Stimulated activated CD4-positive, alpha-beta T cell treated with anti-CD3 and anti-CD28 coated beads, TNF-alpha, amount 100 ng/mL, for 24 hours (primary cell): ENCODE results near the gene STUM.
A peak's percentile ranks its signal among the peaks of the same experiment; 100 is the strongest.

ENCODE experiments used
- DNase-seq, 3 experiments: peaks; one replicate each; pipeline ENCODE4 v3.0.0-alpha.2; 2020; ENCODE audit warnings: low read depth in 3 of 3

STUM gene

DNA sequence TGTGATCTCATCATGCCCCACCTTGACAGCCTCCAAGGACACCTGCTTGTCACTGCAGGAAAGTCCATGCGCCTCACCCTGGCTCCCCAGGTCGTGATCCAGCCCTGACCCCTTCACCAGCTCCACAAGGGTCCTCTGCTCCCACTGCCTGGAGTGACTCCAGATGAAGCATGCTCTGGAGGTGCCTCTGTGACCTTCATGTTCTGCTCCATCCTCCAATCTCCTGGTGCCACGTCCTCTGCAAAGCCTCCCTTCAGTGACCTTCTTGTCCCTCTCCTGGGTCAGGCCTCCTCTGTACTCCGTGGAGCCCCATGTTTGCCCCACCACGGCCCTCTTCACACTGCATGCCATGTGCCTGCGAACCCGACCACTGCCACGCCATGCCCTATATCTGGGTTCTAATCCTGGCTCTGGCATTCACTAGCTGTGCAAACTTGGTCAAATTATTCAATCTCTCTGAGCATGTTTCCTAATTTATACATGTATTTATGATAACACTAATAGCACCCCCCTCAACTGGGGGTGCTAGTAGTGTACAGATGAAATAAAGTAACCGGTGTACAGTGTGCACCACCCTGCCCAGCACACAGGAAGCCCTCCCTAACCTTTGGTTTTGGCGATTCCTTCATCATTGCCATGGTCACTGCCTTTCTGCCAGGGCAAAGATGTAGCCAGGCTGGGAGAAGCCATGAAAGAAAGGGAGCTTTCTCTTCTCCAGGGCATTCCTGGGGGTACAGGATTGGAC is 77.4 kb downstream of the STUM start:
- no peak for DNase-seq

DNA sequence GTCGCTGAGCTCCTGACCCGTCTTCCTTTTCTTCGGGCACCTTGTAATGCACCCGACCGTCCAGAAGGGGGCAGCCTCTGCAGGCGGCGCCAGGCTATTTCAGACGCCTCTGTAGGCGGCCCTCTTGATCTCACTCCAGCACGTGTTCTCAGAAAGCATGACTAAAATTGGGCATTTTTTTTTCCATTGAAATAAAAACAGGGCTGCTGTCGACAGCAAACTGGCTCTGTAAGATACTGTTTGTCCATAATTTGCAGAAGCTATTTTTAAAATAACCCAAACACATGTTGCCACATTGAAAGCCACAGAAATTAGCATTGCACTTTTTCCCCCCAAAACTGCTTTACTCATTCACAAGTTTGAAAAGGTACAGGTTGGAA is 78.0 kb downstream of the STUM start:
- DNase-seq = peak; percentile 74 to 81 (median 74)

DNA sequence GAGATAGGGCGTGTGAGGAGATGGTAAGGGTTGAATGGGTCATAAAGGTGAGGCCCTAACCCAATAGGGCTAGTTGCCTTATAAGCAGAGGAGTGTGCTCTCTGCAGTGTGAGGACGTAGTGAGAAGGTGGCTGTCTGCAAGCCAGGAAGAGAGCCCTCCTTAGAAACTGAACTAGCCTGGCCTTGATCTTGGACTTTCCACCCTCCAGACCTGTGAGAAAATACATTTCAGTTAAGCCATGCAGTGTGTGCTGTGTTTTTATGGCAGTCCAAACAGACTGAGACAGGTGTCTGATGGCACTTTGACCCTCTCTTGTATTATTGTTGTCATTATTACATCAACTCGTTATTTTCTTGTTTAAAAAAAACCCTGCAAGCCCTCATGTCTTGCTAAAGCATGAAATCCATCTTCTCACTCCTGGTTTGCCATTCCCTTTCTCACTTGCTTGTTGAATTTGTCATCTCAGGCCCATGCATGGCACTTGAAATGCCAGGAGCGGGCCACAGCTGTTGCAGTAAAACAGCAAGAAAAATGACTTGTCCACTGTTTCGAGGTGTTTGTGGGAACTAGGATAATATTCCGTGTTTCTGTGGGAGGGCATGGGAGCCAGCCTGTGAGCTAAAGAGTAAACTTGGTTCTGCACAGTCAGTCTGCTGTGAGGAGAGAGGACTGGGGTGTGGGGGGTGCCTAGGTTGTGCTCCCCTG is 78.6 kb downstream of the STUM start:
- DNase-seq = no peak

DNA sequence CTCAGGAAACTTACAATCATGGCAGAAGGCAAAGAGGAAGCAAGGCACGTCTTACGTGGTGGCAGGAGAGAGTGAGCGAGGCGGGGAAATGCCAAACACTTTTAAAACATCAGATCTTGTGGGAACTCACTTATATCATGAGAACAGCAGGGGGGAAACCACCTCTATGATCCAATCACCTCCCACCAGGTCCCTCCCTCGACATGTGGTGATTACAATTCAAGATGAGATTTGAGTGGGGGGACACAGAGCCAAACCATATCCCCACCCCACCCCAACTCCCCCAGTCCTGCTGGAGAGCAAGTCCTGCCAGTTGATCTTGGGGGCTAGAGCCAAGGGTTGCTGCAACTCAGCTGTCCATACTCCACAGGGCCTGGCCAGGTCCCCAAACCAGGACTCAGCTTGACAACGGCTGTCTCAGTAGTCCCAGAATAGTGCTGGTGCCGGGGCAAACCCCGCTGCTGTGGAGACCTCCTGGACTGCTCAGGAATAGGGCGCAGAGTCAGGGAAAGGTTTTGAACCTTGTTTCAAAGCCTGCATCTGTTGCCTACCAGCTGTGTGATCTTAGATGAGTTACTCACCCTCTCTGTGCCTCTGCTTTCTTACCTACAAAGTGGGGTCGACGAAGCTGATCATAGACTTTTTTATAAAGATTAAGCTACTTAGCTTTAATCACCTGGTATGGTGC is 79.5 kb downstream of the STUM start:
- no peak for DNase-seq

DNA sequence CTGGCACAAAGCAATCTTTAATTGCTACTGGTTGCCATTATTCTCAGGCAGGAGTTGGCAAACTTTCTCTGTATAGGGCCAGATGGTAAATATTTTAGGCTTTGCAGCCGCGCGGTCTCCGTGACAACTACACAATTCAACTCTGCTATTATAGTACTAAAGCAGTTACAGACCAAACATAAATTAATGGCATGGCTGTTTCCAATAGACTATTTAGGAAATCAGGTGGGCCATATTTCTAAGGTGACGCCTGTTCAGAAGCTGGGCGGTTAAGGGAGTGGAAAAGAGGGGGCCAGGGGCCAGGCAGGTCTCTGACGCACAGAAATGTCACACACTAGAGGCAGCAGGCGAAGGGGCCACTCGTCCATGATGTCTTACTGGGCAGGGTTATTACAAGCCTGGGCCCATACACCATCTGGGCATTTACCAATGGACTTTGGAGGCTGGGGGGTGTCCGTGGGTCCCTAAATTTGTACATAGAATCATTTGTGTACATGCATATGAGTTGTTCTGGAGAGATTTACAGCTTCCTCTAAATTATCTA is 80.1 kb downstream of the STUM start:
- DNase-seq = no peak

DNA sequence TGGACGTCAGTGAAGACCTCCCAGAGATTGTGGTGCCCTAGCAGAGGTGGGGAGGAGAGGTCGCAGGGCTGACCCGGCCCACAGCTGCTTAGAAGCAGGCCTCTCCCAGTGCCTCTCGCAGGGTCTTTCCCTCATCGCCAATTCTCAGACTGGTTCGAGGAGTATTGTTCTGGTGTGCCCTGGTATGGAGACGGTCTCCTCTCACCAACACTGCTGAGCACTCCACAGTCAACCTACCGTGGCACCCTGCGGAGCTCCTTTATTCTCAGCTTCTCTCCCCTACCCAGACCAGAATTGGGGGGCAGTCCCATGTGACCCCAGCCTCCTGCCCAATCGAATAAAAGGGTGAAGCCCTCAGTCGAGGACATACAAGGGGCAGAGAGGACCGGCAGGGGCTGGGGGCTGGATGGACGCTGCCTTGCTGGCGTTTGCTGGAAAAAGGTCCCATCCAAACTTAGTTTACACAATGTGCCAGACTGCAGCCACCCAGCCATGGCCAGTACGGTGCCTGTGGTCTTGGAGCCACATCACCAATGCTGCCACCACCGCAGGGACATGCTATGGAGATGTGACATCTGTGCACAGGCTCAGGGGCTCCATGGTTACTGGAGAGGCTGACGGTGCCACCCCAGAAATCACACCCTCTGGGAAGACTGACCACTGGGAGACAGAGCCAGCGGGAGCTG is 80.8 kb downstream of the STUM start:
- no peak for DNase-seq

DNA sequence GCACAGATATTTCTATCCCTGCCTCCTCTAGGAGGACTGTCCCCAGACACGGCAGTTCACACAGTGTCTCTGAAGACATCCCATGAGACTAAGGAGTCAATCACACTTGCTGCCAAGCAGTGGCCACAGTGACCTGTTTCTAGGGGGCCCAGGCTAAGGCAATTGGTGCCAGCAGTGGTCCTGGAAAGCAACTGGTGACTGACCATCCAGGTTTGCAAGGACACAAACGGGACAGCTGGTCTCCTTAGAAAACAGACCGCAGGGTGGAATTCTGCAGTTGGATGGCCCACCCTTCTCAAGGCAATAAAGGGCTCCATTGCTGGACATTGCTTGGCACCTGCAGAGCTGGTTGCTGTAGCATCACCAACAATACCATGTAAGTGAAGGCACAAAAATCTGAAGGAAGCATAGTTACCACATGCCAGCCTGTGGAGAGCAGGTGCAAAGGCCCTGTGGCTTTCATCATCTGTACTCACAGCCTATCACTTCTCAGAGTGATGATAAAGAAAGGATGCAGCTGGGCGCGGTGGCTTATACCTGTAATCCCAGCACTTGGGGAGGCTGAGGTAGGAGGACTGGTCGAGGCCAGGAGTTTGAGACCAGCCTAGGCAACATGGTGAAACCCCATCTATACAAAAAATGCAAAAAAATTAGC is 81.5 kb downstream of the STUM start:
- DNase-seq = no peak

DNA sequence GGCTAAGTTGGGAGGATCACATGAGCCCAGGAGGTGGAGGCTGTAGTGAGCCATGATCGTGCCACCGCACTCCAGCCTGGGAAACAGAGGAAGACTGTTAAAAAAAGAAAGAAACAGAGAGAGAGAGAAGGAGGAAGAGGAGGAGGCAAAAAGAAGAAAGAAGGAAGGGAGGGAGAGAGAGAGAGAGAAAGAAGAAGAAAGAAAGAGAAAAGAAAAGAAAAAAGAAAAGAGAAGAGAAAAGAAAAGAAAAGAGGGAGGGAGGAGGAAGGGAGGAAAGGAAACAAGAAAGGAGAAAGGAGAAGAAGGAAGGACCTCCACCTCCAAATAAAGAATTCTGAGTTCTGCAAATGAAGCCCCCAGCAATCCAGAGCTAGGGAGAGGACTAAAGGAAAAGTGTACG is 82.0 kb downstream of the STUM start:
- no peak for DNase-seq

DNA sequence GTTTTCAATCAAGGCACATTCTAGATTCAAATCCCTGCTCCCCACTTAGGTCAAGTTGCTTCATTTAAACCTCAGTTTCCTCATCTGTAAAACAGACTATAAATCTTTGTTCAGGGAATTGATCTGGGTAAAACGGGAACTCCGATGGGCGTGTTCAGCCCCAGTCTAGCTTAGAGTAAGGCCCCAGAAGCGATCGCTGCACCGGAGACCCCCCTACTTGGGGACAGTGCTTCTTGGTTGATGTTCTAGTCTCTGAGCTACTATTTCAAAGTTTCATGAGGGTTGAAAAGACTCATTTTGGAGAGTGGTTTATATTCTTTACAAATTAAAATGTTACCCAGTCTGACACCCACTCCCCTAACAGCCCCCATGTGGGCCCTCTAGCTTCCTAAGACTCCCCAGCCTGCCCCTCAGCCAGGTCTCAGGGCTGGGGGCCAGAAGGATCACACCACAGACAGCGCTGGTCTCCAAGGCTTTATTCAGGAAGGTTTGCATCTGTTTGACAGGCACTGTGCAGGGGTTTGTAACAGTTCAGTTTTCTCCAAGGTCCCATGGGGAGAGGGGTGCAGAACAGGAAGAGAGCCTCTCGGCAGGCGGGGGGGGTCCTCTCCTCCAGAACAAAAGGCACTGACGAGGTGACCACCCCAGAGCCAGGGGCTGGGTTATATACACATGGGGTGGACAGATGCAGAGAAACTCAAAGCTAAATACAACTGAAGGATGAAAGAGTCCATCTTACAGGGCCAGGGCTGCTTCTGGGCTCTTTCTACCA is 82.9 kb downstream of the STUM start:
- DNase-seq = no peak

DNA sequence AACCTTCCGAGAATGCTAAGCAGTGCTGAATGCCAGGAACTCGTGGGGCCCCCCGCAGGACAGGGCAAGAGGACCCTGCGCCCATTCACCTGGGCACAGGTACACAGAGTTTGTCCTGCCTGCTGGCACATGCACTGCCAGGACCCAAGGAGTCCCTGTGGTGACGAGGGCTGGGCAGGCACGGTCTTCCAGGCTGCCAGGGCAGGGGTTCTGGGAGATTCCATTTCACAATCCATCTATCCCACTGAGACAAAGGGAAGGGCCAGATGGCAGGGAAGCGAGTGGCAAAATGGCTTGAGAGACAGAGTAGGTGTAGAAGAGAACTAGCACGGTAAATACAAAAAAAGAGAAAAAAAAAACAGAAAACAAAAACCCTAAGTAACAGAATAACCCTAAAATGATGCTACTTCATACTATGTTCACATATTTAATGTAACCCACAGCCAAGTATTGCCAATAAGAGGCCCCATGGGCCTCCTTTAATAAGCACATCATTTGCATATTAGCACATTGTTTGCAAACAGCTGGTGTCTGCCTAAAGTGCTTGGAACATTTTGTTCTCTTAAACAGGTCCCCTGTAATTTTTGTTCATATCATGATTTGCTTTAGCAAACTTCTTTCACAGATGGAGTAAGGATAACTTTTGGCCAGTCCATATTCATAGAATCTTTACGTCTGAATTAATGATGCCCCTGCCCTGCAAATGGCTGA is 83.8 kb downstream of the STUM start:
- no peak for DNase-seq

DNA sequence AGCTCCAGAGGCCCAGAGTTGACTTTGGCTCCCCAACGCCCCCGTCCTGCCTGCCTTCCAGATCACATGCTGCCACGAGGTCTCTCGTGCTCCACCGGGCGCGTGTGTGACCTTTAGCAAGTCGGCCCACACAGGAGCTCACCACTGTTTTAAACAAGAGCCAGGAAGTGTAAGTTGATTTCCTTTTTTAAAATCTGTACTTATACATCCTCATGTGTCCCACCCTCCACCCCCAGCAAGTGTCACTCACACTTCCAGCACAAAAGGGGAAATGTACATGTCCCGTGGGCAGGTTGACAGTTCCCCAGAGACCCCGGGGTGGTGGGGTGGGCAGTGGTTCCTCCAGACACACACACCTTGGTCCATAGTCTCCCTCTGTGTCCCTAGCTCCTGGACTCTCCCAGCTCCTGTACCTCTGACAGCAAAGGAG is 84.4 kb downstream of the STUM start:
- peak in 1 of 3 experiments; percentile 56 for DNase-seq

DNA sequence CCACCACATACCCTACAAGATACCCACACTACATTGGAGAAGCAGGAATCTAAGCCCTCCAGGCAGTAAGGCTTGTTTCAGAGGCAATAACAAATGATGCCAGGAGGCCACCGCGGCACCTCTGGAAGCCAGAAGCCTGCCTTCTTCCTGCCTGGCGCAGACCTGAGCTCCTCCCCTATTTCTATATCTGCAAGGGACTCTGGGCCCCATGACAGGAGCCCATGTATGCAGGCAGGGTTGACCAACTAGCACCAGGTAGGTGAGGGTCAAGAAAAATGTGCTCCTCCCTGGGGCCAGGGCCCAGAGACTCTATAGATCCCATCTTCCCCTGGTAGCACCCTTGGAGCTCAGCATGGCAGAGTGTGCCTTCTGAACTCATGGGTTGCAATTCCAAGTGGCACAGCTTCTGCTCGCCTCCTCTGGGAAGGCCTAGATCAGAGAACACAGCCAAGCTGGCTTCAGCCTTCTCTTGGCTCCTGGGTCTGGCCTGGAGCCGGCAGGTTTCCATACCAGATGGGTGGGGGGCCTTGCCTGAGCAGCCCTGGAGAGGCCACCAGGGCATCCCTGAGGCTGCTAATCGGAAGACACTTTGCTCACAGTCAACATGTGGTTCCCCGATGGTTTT is 85.1 kb downstream of the STUM start:
- DNase-seq = no peak

DNA sequence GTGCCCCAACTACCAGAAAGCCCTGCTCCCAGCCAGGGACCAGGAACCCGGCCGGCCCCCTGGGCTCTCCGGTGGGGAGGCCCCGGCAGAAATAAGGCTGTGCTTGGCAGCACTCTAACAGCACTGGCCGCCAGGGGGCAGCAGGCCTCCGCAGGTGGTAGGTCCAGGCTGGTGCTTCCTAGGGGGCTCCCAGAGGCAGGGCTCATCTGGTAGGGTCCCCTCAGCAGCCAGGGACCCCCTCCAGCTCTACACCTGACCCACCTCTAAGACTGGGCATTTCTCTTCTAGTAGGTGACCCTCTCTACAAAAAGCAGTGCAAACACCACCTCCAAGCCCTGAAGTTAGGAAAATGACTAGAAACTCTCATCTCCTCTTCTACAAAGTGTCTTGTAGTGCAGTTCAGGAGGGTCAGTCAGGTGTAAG is 85.6 kb downstream of the STUM start:
- peak; percentile 69 to 82 (median 71) for DNase-seq

DNA sequence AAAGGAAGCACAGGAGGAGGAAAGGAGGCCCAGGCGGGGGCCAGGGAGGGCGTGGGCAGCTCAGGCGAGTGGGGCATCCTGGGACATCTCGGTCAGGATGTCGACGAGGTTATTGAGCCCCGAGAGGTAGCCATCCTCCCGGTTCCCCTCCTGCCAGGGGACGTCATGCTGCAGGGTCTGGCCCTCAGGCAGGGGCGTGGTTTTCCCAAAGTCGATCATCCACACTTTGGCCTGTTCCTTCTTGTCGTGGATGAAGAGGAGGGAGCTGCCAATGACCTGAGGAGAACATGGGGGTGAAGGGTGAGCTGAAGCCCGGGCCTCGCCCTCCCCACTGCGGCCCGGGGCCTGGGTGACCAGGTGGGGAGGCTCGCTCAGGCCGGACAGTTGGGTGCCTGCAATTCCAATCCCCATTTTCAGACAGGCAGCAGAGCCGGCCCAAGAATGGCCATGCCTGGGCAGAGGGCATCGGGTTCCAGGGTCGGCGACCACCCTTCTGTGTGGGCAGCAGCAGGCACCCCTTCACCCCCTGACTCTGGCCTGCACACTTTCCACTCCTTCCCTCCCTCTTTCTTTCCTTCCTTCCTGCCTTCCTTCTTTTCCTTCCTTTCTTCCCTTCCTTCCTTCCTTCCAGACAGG is 86.2 kb downstream of the STUM start:
- DNase-seq = no peak

DNA sequence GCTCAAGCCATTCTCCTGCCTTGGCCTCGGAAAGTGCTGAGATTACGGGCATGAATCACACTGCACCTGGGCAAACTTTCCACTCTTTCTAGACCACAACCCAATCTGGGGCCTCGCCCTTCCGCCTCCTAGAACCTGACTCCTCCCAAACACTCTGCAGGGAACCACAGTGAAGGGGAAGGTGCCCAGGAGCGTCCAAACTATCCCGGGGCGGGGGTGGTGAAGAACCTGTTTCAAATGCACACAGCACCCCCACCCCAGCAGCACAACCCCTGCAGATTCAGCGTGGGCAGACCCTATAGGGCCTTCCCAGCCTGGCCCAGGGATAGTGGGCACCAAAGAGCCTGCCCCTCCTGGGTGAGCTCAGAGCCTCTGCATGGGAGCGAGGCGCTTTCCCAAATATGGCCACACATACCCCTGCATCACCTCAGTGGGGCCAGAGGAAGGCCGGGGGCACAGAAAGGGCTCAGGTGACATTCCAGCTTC is 86.9 kb downstream of the STUM start:
- DNase-seq = peak in 1 of 3 experiments; percentile 61

DNA sequence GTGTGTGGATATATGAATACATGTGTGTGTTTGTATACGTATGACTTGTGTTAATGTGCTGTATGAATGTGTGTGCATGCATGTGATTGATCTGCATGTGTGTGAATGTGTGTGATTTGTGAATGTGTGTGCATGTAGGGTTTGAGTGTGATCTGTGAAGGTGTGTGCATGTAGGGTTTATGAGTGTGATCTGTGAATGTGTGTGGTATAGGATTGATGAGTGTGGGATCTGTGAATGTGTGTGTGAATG is 88.2 kb downstream of the STUM start:
- DNase-seq = no peak

DNA sequence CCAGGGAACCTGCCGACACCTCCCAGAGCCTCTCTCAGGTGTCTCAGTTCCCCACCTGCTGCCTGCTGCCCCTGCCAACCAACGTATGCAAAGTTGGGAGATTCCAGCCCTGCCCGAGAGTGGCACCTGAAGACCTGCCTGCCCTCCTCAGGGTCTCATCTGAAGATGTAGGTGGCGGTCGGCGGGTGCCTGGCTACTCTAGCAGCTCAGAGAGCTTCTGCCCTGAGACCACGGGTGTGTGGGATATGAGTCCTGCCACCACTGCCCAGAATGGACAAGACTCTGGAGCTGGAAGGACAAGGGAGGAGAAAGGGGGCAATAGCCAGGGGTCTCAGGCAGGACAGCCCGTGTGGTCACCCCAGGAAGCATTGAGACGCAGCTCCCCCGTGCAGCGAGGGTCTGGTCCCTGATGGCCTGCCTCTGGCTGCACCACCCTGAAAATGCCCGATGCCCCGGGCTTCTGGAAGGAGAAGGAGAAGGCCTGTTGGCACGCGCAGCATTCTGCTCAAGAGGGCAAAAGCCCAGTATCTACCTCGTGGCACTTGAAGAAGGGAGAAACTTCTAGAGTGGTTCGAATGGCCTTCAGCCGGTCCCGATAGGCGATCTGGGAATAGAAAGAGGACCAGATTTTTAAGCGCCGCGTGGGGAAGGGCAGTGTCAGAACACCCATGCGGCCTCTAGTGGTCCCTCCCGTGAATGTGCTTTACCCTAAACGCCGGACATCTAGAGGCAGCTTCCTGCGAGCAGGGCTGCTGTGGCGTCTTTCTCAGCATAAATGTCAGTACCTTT is 88.8 kb downstream of the STUM start:
- DNase-seq = no peak

DNA sequence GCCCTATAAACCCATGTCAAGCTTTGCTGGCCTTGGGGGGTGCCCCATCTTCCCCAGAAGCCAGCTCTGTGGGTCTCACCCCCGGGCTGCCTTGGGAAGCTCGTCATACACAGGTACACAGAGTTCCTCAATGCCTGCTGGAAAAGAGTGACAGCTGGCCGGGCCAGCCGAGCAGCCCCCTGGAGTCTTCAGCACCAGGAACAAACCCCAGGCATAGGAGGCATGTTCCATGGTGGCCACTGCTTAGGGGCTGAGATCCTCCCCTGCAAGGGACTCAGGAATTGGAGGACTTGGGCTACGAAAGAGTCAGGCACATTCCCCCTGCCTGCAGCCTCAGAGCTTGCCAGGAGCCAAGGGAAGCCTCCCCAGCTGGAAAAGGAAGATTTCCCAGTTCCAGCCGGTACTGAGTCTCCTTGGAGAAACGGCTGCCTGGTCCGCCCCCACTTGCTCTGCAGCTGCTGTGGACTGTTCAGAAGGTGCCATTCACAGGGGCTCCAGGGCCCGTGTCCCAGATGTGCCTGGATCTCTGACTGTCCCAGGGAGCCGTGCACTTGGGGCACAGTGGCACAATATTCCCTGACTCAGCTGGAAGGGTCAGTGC is 89.5 kb downstream of the STUM start:
- no peak for DNase-seq
